Osteoblast (primary cell): Measurements from ENCODE around the gene TNNI2. TPM values are rescaled to one million over a fixed set of nuclear protein-coding genes. Genes with fewer than 3 reads are reported as not detected.

Source experiments
- DNase-seq: peaks from one replicate; pipeline ENCODE4 v3.0.0; 2011; ENCODE audit warnings: low spot score, mixed read lengths; ENCODE audit not compliant: insufficient read length; ENCODE audit errors: missing footprints
- H2AFZ ChIP-seq: 2 replicates; pipeline ENCODE4 v1.6.0; 2011; ENCODE audit warnings: mild to moderate bottlenecking, low read length
- H3K27ac ChIP-seq: 2 replicates; pipeline ENCODE4 v1.5.1; 2011; ENCODE audit warnings: mild to moderate bottlenecking, low read depth, low read length, moderate library complexity
- H3K27me3 ChIP-seq: 2 replicates; pipeline ENCODE4 v1.6.0; 2012; ENCODE audit warnings: mild to moderate bottlenecking, control low read depth, inconsistent platforms, low read length, moderate library complexity; ENCODE audit not compliant: insufficient read depth
- H3K36me3 ChIP-seq: 2 replicates; pipeline ENCODE4 v1.5.1; 2011; ENCODE audit warnings: mild to moderate bottlenecking, low read length, control low read depth, moderate library complexity; ENCODE audit not compliant: insufficient read depth
- H3K4me1 ChIP-seq: 2 replicates; pipeline ENCODE4 v1.5.1; 2011; ENCODE audit warnings: mild to moderate bottlenecking, low read length, control low read depth, moderate library complexity; ENCODE audit not compliant: insufficient read depth
- H3K4me2 ChIP-seq: 2 replicates; pipeline ENCODE4 v1.6.0; 2011; ENCODE audit warnings: mild to moderate bottlenecking, low read length; ENCODE audit not compliant: insufficient read depth
- H3K4me3 ChIP-seq: fragments of 200-600 bp; sonication (generic); 3 replicates; pipeline ENCODE4 v1.5.1; 2012; ENCODE audit warnings: mild to moderate bottlenecking, low read length, inconsistent platforms; ENCODE audit not compliant: insufficient read depth
- H3K79me2 ChIP-seq: 2 replicates; pipeline ENCODE4 v1.6.0; 2012; ENCODE audit warnings: mild to moderate bottlenecking, low read length, control low read depth, inconsistent platforms; ENCODE audit not compliant: insufficient read depth
- H3K9me3 ChIP-seq: 2 replicates; pipeline ENCODE4 v1.5.1; 2011; ENCODE audit warnings: low read depth, low read length, control low read depth
- H4K20me1 ChIP-seq: 2 replicates; pipeline ENCODE4 v1.6.0; 2012; ENCODE audit warnings: mild to moderate bottlenecking, low read length, control low read depth; ENCODE audit not compliant: insufficient read depth
- total RNA-seq: library from RNA; depleted of rRNA; stranded (reverse); fragments of >200 nt; gene quantifications from 2 replicates; pipeline ENCODE4 v1.2.3, GENCODE V29; 2012
- TF ChIP-seq, protein P1 (sequence below): IDR thresholded peaks from 2 replicates; pipeline ENCODE4 v1.5.1; 2011; ENCODE audit warnings: mild to moderate bottlenecking, low read depth, low read length, moderate library complexity; ENCODE audit errors: extremely low read depth

TNNI2 gene
- total RNA-seq, 1 donor, result not detected

DNA sequence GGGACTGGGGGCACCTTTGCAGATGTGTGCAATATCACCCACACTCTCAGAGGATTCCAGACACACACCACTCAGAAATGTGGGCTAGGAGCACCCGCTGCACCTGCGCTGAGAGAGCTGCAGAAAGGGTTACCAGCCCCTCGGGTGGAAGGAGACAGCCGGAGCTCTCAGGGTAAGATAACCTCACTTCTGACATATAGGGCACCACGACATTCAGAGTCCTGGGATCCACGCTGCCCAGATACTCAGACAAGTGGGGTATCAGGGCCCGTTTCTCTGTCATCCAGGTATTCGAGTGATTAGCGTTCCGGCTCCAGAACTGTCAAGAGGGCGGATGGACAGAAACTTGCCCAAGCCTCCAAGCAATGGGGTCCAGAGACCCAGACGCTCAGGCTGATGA, 10.2 kb upstream of the TNNI2 start:
- TF ChIP-seq, protein P1, sequence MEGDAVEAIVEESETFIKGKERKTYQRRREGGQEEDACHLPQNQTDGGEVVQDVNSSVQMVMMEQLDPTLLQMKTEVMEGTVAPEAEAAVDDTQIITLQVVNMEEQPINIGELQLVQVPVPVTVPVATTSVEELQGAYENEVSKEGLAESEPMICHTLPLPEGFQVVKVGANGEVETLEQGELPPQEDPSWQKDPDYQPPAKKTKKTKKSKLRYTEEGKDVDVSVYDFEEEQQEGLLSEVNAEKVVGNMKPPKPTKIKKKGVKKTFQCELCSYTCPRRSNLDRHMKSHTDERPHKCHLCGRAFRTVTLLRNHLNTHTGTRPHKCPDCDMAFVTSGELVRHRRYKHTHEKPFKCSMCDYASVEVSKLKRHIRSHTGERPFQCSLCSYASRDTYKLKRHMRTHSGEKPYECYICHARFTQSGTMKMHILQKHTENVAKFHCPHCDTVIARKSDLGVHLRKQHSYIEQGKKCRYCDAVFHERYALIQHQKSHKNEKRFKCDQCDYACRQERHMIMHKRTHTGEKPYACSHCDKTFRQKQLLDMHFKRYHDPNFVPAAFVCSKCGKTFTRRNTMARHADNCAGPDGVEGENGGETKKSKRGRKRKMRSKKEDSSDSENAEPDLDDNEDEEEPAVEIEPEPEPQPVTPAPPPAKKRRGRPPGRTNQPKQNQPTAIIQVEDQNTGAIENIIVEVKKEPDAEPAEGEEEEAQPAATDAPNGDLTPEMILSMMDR, result no peak
- peak; percentile 86 for DNase-seq
- Histone ChIP-seq H3K9me3 (no peaks in the 10 kb centered on the region), H3K27ac (peak overlapping the region; percentile 55), H3K4me1 (peaks cover 55% of the 10 kb centered on the region), H3K4me2 (peak overlapping the region; percentile 50), H3K4me3 (no peak overlapping the region), H3K27me3 (no peaks in the 10 kb centered on the region), H3K79me2 (no peaks in the 10 kb centered on the region), H3K36me3 (no peaks in the 10 kb centered on the region), H2AFZ (no peak overlapping the region), H4K20me1 (no peaks in the 10 kb centered on the region)

DNA sequence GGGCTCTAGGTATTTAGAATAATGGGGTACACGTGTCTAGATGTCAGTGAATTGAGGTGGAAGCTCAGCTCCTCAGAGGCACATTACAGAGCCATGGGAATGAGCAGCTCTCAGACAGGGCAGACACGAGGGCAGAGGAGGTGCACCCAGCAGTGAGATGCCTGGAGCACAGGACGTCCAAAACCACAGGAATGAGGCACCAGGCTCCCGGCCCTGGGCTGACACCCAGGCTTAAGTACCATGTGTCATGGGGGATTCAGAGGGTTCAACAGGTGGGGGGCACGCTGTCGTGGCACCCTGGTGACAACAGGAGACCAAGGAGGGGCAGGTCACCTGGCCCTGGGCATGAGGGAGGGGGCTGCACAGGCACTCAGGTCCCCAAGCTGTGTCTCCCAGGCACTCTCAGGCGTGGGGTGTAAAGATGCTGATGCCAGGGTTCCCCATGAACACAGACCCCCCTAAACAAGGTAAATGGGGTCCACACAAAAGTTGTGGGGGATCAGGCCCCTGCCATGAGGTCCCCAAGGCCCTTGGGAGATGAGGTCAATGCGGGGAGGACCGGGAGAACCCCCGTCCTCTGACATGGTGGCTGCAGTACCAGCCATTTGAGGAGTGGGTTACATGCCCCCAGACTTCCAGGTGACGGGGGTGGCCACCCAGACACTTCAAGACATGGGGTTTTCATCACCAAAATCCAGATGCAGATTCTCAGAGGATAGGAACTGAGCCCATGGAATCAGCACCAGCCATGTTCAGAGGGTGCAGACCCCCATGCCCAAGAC, 9.6 kb upstream of the TNNI2 start:
- H3K27ac ChIP-seq, result peak overlapping the region; percentile 55

DNA sequence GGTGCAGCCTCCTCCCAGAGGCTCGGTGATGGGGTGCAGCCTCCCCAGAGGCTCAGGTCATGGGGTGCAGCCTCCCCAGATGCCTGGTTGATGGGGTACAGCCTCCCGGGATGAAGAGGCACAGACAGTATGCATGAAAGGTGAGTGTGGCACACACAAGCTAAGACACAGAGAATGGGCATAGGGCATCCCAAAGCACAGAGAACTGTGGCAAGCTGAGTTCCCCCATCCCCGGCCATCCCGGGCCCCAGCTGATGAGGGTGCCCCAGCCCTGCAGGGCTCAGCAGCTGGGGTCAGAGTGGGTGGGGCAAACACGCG, 8.8 kb upstream of the TNNI2 start:
- Histone ChIP-seq H3K27ac (no peak overlapping the region), H3K4me1 (peaks cover 55% of the 10 kb centered on the region), H4K20me1 (no peaks in the 10 kb centered on the region), H3K27me3 (no peaks in the 10 kb centered on the region), H3K79me2 (no peaks in the 10 kb centered on the region), H2AFZ (no peak overlapping the region), H3K9me3 (no peaks in the 10 kb centered on the region), H3K4me2 (no peak overlapping the region), H3K4me3 (no peak overlapping the region), H3K36me3 (no peaks in the 10 kb centered on the region)
- DNase-seq, result peak; percentile 92
- TF ChIP-seq, protein P1, result no peak

More for the DNA sequence above, 9.6 kb upstream of the TNNI2 start:
- H3K4me2 ChIP-seq, result peak overlapping the region; percentile 50
- DNase-seq, result peak; percentile 99
- peaks cover 55% of the 10 kb centered on the region for H3K4me1 ChIP-seq
- H4K20me1 ChIP-seq, result no peaks in the 10 kb centered on the region
- no peaks in the 10 kb centered on the region for H3K9me3 ChIP-seq
- H3K36me3 ChIP-seq, result no peaks in the 10 kb centered on the region
- no peaks in the 10 kb centered on the region for H3K79me2 ChIP-seq
- no peaks in the 10 kb centered on the region for H3K27me3 ChIP-seq
- H3K4me3 ChIP-seq, result no peak overlapping the region
- TF ChIP-seq, protein P1, result no peak
- no peak overlapping the region for H2AFZ ChIP-seq

DNA sequence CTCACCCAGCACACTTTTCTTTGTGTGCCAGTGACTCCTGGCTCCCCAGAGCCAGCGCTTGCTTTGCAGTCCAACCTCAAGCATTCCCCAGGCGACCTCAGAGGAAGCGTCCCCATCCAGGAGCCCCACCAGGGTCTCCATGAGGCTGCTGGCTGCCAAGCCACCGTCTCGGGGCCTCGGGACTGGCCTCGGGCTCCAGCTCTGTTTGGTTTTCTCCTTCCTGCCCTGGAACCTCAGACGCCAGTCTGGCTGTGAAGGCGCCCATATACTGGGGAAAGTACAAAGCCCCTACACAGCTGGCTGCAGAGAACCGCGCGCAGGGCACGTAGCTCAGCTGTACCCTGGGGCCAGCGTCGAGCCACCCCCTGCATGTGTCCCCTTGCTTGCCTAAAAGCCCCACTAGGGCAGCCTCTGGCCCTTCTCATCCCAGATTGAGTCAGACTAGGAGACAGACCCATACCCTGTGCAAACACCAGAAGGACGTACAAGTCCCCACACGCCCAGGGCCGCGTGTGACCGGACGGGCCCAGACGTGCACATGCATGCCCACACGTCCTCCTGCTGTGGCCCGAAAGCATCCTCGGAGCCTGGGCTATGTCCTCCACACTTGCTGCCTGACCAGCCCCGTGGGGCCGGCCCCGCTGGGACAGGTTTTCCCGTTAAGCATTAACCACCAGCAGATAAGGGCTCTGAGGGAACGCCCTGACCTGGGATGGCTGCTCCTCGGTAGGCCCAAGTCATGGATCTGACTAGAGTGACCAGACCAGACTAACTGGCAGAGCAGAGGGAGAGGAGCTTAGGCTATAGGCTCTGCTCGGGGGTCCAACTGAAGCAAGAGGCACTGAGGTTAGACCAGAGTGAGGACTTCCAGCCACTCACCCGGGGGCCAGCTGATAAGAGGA, 8.2 kb upstream of the TNNI2 start:
- H3K27ac ChIP-seq, result no peak overlapping the region
- no peaks in the 10 kb centered on the region for H3K27me3 ChIP-seq
- H3K36me3 ChIP-seq, result no peaks in the 10 kb centered on the region
- H4K20me1 ChIP-seq, result no peaks in the 10 kb centered on the region
- H3K79me2 ChIP-seq, result no peaks in the 10 kb centered on the region
- DNase-seq, result peak; percentile 93
- no peak overlapping the region for H3K4me3 ChIP-seq
- TF ChIP-seq, protein P1, result no peak
- no peaks in the 10 kb centered on the region for H3K9me3 ChIP-seq
- peak overlapping the region; percentile 42 for H2AFZ ChIP-seq
- no peak overlapping the region for H3K4me2 ChIP-seq
- peaks cover 50% of the 10 kb centered on the region for H3K4me1 ChIP-seq
